ENCODE measurements around the gene RPL31.
A peak's percentile ranks its signal among the peaks of the same experiment; 100 is the strongest.

The RPL31 gene

DNA sequence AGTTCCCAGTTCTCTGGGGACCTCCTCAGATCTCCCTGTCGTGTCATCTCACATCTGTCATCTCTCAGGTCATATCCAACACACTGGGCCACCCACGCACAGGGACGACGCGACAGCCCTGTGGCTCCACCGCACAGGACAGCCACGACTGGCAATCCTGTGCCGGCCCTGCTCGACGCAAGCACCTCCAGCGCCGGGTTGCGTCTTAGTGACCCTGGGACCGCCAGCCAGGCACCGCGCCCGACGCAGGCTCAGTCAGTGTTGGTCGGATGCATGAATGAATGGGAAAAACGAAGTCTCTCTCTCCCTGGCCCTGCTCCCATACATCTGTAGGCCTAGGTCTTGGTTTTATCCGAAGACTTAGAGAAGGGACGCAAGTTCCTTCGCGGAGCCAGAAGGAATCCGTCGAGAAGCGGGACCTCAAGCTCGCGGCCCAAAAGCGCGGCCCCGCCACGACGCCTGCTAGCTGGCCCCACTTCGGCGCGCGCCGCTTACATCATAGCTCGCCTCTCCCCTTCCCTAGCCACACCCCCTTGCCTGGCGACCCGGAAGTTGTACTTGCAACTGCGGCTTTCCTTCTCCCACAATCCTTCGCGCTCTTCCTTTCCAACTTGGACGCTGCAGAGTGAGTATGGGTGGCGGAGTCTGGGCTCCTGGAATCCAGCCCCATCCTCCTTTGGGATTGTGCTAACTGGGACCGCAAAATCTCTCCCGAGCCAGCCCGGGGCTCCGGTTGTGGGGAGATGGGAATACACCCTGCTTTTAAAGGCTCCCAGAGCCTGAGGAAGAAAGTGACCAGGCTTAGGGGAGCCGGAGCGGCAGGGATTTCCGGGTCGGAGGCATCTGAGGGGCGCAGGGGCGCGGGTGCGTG lies at the start of gene RPL31:
TSS of gene RPL31 (plus strand) at position 599 of the 871 bp plus-strand sequence. CDS start 413 bp downstream, outside the sequence.
- DNase-seq = peak; percentile 88

DNA sequence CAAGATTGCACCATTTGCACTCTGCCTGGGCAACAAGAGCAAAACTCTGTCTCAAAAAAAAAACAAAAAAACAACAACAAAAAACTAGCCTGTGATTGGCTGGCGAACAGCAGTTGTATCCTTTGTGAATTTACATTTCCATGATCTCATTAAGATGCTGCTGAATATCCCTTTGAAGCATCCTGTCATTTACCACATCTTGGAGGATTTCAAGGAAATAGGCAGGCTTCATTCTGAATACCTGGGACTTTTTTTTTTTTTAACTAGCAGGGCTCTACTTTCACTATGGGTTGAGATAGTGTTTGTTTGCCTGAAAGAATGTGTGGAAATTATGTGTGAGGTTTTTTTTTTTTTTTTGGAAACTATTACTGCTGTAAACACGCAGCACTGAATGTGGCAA lies 49.6 kb upstream of the RPL31 start:
- DNase-seq = no peak

DNA sequence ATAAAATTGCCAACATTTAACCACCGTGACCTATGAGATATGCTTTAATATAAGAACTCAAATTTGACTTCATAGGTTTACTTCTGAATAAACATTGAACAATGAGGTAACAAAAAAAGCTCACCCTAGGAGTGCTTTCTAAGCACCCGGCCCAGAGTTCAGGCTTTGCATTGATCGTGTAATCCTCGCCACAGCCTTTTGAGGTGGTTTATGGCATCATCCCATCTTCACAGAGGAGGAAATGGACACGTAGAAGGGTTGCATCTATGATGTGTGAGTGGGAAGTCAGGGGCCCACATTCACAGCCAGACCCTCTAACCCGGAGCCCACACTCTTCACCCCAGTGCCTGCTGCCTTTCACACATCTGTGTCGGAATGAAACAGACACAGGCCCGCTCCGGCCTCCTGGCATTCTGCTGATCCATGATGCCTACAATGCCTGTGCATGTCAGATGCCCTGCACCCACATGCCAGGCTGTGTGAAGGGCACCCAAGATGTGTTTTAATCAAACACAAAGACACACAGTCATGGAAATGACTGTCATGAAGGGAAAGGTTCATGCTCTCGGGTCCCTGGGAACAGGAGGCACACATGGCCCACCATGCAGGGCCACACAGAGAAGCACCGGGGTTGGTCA lies 48.6 kb upstream of the RPL31 start:
- DNase-seq = no peak

DNA sequence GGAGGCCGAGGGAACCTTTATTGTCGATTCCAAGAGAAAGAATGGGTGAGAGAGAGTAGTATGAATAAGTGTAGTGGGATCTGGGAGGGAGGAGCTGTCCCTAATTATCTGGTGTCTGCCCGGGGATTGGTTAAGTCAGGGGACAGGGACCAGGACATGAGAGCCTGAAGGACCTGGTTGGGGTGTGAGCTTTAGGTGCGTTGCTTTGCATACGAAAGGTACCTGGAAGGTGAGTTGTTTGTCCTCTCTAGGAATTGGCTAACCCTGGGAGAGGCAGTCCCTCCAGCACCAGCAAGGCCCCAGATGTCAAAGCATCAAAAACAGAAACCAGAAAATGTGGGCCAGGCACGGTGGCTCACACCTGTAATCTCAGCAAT lies 48.1 kb upstream of the RPL31 start:
- DNase-seq = no peak

DNA sequence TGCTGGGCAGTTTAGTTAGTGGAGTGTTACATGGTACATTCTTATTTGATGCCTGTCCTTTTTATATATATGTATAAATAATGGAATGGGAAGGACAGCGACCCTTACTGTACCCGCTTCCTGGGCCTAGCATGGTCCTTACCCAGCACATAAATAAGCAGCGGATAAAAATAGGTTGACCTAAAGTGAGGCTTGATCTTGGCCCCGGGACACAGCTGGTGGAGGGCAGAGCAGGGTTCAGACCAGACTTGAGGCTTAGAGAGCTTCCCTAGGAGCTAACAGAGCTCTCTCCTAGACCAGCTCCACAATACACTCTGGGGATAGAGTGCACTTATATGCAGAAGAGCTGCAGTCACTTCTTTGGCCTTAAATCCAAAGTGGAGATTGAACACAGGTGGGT lies 46.9 kb upstream of the RPL31 start:
- DNase-seq = no peak

DNA sequence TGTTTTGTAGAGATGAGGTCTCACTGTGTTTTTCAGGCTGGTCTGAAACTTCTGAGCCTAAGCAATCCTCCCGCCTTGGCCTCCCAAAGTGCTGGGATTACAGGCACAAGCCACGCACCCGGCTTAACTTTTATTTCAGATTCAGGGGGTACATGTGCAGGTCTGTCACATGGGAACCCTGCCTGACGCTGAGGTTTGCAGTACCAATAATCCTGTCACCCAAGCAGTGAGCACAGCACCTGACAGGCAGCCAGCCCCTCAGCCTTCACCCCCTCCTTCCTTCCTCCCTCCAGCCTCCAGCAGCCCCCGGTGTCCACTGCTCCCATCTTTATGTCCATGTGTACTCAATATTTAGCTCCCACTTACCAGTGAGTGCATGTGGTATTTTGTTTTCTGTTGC lies 46.0 kb upstream of the RPL31 start:
- DNase-seq = no peak

DNA sequence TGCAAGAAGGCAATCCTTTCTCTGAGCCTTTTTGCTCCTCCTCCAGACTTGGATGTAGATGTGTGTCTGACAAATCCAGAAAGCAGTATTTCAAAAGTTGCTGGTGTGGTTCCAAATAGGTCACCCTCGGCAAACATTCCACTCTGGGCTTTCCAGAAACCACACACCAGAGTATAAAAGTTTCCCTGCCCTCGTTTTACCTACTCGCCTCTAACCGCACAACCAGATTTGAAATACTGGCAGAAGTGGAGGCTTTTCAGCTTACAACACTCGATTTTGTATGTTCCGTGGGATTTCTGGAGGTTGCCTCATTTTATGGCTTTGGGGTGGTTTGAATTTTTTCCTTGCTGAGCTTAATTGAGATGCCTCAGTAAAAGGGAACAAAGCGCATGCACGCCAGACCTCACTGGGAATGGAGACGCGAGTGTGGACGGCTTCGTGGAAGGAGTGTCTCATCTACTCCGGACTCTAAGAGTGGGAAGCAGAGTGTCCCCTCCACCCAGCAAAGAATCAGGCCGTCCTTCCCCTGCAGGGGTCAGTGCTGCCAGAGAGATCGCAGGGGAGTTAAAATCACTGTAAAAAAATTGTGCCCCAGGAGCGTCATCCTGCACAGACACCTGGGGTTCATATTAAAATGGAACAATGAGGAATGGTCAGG lies 44.0 kb upstream of the RPL31 start:
- DNase-seq = no peak

DNA sequence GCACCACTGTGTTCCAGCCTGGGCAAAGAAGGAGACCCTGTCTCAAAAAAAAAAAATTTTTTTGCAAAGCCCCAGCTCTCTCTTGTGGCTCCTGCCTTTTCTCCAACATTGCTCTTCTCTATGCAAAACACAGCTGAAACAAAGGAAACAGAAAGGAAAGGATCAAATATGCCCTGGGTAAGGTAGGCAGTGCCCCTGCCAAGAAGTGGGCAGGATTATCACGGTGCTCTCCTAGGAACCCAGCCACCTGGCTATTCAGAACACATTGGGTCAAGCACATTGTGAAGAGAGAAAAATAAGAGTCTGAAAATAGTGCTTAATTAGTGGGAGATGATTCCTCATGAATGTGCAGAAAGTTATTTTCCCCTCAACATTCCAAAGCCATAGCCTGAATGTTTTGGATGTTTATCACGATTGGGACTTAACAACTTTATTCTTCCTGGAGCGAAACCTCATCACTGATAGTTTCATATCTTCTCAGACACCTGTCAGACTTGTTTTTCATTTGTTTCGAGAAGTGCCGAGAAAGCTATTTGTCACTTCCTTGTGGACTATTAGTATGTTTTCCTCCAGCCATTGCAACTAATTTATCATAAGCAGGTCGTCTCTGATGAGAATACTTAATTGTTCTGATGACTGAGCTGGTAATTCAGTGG lies 42.7 kb upstream of the RPL31 start:
- DNase-seq = no peak

DNA sequence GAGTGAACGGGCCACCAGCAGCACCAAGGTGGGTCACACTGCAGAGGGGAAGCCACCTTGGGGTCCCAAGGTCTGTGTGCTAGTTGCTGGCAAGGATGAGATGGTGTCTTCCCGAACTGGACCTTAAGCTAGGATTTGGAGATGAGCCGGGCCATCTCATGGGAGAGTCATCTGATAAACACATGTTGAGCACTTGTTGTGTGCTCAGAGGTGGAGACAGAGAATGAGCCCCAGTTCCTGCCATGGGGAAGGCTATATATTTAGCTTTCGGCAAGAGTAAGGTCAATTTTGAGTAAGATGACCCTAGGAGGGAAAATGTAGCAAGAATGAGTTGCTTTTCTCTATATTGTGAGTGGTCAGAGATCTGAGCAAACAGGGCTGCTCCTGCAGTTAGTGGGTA lies 41.4 kb upstream of the RPL31 start:
- DNase-seq = no peak

DNA sequence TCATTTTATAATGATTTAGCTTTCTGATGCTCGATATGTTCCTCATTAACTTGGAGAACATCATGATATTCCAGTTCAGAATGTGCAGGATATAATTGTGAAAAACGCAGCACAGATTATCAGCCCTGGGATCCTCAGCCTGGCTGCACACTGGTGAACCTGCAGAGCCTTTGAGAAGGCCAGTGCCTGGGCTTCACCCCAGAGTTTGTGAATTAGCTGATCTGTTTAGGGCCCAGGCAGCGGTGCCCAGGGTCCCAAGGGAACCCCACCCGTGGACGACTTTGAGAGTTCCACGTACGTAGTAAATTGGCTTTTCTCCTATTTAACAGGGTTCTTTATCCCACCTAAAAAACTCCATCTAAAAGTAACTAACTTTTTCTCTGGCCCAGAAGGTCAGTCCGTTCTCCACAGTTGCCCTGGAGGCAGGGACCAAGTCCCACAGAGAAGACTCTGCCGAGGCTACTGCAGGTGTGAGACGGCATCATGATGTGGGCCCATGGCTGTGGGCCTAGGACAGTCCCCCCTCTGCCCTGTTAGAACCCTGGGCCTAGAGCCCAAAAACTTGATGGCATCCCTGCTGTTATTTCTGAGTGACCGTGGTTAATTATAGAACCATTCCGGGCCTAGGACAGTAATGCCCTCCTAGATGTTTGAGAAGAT lies 39.6 kb upstream of the RPL31 start:
- no peak for DNase-seq

DNA sequence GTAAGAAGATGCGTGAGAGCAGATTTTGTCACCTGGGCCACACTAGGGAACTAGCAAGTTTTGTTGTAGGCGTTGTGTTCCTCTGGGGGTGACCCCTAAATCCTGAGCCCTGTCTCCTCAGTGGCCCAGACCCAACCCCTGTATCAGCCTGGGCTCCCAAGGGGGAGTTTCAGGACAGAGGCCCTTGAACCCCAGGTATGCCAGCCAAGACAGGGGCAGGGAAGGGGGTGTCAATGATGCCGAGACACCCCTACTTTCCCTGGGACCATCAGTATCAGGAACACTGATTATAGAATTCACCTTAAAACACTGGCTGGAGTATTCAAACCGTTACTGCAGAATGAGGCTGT lies 39.1 kb upstream of the RPL31 start:
- DNase-seq = no peak

DNA sequence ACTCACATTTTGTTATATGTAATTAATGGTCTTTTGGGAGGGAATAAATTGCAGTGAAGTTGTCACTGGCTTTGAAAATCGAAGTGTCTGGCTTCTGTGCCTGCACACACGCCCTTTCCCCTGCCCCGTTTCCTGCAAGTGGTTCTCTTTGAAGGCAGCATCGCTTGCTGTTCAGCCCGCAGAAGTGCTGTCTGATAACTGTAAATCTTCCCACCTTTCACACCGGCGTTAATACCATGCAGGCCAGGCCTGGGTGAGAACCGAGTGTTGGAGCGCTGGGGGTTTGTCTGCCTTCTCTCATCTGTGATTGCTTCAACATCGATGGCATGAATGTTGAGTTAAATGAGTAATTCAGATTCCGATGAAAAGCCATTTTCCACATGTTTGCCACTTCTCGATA lies 37.9 kb upstream of the RPL31 start:
- no peak for DNase-seq

DNA sequence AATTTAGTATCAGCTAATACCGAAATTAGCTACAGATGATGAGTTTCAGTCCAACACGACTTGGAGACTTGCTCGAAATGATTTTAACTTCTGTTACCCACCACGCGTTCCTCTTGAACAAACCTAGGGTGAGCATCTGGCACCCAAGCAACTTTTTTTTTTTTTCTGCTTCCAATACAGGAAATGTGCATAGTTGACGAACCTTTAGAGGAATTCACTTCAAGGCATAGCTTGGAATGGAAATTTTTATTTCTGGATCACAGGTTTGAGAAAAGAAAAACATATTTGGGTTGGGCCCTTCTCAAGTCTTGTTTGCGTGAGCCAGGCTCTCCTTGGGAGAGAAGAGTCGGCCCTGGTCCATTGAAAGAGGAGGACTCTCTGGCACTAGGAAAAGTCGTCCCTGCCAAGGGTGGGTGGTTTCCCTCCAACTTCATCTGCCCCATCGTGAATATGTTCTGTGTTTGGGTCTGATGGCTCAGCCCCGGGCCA lies 37.4 kb upstream of the RPL31 start:
- DNase-seq = no peak

DNA sequence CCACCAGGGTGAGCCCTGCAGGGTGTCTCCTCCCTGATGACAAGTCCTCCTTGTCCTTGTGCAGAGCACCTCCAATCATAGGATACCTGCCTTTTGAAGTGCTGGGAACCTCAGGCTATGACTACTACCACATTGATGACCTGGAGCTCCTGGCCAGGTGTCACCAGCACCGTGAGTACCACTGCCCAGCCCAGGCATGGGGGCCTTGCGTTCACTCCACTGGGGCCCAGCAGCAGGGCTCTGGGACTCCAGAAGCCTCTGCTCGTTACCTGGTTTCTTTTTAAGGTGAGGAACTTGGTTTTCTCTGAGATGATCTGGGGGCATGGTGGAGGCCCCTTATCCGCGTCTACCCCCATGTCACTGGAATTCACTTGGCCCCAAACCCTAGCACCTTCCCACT lies 36.5 kb upstream of the RPL31 start:
- no peak for DNase-seq

DNA sequence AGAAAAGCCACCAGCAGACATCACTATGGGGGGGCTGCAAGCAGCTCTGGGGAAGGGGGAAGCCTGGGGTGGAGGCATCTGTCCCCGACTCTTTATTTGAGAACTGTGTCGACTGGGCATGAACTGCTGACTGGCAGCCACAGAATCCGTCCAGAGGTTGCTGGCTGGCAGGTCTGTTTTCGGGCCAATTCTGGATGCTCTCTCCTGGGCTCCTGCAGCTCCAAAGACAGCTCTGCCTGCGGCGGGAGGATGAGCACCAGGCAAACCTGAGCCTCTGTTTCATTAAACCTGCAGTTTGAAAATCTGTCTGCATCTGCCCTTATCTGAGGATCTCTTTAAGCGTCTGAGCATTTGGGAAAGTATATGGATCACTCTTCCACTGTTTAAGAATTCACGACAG lies 34.4 kb upstream of the RPL31 start:
- DNase-seq = no peak

DNA sequence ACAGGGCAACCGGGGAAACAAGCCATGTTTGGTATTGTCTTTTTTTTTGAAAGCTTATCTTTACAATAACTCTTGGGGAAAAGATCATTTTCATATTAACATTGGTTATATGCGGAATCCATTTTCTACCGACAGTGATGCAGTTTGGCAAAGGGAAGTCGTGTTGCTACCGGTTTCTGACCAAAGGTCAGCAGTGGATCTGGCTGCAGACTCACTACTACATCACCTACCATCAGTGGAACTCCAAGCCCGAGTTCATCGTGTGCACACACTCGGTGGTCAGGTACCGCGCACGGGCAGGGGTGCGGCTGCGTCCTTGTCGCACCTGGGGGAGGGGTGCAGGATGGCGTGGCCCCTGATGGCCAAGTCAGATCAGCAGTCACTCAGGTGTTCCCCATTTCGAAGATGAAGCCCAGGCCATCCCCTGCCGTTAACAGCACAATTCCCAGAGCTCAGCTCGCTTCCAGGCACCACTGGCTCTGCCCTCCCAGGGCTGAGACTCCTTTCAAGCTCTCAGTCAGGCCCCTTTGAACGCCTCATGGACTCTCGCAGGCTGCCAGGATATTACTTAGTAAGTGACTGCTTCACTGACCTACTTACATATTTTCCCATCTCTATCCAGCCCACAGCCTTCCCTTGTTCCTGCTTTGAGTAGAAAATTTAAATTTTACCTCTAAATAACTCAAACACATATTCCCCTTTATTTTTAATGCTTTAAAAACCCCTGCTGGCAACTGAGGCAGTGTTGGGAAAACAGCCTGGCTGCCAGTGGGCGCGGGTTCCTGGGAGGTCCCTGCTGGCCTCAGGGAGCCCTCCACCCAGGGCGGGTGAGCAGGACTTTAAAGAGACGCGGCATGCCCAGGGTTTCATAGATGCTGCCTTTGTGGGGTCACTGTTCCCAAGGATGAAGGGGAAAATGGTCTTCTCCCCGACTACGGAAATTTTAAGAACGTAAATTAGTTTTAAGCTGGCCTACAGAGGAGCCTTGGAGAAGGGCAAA lies 33.6 kb upstream of the RPL31 start:
- DNase-seq = no peak

DNA sequence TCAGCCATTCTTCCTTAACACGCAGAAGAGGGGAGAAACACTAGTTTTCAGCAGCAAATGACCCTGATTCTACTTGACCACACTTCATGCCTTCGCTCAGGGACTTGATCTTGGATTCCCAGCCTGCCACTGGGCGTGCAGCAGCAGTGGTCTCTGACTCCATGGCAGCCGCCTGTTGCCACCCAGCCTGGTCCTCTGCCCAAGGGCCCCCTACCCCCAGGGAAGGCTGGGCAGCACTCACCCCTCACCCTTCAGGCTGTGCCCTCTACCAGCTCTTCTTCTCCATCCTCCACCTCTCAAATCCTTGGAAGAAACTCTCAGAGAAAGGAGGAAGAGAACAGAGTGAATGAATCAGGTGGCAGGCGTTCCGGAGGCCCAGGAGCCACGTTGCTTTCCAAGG lies 32.1 kb upstream of the RPL31 start:
- no peak for DNase-seq

DNA sequence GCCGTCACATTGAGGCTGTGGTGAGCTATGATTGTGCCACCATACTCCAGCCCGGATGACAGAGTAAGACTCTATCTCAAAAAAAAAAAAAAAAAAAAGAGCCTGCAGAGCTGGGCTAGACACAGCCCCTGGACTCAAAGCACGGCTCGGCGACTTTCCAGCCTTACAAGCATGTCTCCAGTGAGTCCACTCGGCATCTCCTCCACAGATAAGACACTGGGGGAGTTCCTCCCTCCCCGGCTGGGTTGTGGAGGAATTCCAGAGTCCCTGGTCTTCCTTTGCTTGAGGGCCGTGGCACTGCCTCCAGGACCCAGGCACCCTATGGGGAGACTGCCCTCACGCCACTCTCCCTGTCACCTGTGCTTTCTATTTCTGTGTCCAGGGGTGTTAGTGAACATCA lies 30.9 kb upstream of the RPL31 start:
- DNase-seq = no peak

DNA sequence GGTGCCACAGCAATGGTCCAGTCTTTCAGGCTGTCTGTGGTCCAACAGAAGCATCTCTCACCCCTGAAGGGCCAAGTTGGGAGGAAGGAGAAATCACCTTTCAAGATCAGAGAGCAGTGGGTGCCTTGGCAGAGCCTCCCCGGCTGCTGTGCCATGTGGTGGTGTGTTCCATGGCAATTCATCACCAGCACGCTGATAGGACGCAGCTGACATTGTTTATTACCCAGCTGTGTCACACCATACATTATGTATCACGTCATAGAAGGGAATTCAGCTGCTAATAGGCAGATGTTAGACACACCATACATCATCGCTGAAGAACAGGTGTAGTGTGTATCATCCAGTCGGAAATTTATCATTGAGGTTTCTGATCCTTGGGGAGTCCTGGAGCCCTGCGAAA lies 29.6 kb upstream of the RPL31 start:
- no peak for DNase-seq

DNA sequence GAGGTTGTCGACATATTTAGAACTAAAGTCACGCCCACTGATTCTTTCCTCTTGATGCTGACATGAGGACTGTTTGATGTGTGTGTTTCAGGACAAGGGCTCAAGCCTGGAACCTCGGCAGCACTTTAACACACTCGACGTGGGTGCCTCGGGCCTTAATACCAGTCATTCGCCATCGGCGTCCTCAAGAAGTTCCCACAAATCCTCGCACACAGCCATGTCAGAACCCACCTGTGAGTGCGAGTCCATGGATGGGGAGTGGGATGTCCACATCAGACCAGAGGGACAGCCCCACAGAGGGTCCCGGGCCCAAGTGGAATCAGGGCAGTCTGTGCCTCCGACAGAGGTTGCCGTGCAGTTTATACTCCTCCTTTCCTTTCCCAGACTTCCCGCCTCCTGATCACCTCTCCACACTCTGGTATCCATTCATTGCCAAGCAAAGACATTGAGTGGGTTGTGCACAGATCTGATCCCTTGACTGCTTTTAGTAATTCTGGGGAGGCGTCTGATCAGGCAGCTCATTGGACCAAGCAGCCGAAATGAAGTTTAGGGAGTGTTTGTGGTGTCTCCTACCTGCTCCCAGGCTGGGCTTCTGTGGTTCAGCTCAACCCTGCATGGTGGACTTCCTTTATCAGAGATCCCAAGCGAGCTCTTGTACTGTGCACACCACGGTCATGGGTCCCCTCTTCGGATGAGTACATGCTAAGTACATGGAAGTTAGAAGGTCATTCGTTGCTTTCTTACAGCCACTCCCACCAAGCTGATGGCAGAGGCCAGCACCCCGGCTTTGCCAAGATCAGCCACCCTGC lies 27.2 kb upstream of the RPL31 start:
- DNase-seq = no peak

DNA sequence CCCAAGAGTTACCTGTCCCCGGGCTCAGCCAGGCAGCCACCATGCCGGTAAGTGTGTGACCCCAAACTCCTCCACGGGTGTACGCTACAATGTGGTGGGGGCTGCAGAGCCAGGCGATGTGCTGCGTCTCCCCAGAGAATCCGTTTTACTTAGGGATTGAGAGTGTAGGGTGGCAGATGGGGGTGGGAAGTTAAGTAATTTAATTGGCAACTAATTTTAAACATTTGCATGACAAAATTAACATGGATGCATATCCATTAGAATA lies 26.6 kb upstream of the RPL31 start:
- no peak for DNase-seq
